ENCODE results near the gene RNF144A. TPM values are rescaled to one million over a fixed set of nuclear protein-coding genes. Genes with fewer than 3 reads are reported as not detected.
"Not testable (repeated sequence)": the region's sequence is repeated elsewhere in the genome, so short reads cannot be mapped to it uniquely, and the experiment has no call there.

RNF144A gene
- total RNA-seq, 1 donor from 2014 or later, result 15.2 TPM

GRCh38 chr2:6971502-6971901 is 54.3 kb downstream of the RNF144A start:
- DNase-seq (ENCODE audit: low spot score), result peak; percentile 15

- peak; percentile 23 for DNase-seq (ENCODE audit: low spot score)
Measured at GRCh38 chr2:6972067-6972710, 55.0 kb downstream of the RNF144A start.

- no peak for DNase-seq (ENCODE audit: low spot score)
Measured at GRCh38 chr2:6973895-6974545, 56.8 kb downstream of the RNF144A start.

- peak; percentile 40 for DNase-seq (ENCODE audit: low spot score)
Measured at GRCh38 chr2:6975988-6976387, 58.8 kb downstream of the RNF144A start.

GRCh38 chr2:6977113-6977741 is 60.0 kb downstream of the RNF144A start:
- DNase-seq (ENCODE audit: low spot score), result peak; percentile 58

- DNase-seq (ENCODE audit: low spot score), result no peak
Measured at GRCh38 chr2:6977786-6978185, 60.6 kb downstream of the RNF144A start.

GRCh38 chr2:6978991-6979390 is 61.8 kb downstream of the RNF144A start:
- DNase-seq (ENCODE audit: low spot score), result no peak

GRCh38 chr2:6982449-6982848 is 65.2 kb downstream of the RNF144A start:
- no peak for DNase-seq (ENCODE audit: low spot score)

- DNase-seq (ENCODE audit: low spot score), result no peak
Measured at GRCh38 chr2:6982934-6983589, 65.8 kb downstream of the RNF144A start.

- DNase-seq (ENCODE audit: low spot score), result no peak
Measured at GRCh38 chr2:6986301-6986911, 69.2 kb downstream of the RNF144A start.

GRCh38 chr2:6986912-6987361 is 69.7 kb downstream of the RNF144A start:
- no peak for DNase-seq (ENCODE audit: low spot score)

- no peak for DNase-seq (ENCODE audit: low spot score)
Measured at GRCh38 chr2:6990871-6991270, 73.7 kb downstream of the RNF144A start.

- no peak for DNase-seq (ENCODE audit: low spot score)
Measured at GRCh38 chr2:6992794-6993228, 75.6 kb downstream of the RNF144A start.

- no peak for DNase-seq (ENCODE audit: low spot score)
Measured at GRCh38 chr2:6993229-6993640, 76.0 kb downstream of the RNF144A start.

- no peak for DNase-seq (ENCODE audit: low spot score)
Measured at GRCh38 chr2:6993936-6994335, 76.7 kb downstream of the RNF144A start.

GRCh38 chr2:6994536-6995128 is 77.4 kb downstream of the RNF144A start:
- DNase-seq (ENCODE audit: low spot score), result no peak

GRCh38 chr2:6995391-6996097 is 78.3 kb downstream of the RNF144A start:
- no peak for DNase-seq (ENCODE audit: low spot score)

GRCh38 chr2:6999211-6999877 is 82.1 kb downstream of the RNF144A start:
- DNase-seq (ENCODE audit: low spot score), result no peak

- not testable (repeated sequence) for DNase-seq (ENCODE audit: low spot score)
Measured at GRCh38 chr2:7001395-7001794, 84.2 kb downstream of the RNF144A start.

GRCh38 chr2:7003895-7004294 is 86.7 kb downstream of the RNF144A start:
- no peak for DNase-seq (ENCODE audit: low spot score)

All from ureter (tissue), 1 donor.